Measurements from ENCODE around the gene BIRC3.
"Not testable (repeated sequence)": the region's sequence is repeated elsewhere in the genome, so short reads cannot be mapped to it uniquely, and the experiment has no call there.

Gene BIRC3

DNA sequence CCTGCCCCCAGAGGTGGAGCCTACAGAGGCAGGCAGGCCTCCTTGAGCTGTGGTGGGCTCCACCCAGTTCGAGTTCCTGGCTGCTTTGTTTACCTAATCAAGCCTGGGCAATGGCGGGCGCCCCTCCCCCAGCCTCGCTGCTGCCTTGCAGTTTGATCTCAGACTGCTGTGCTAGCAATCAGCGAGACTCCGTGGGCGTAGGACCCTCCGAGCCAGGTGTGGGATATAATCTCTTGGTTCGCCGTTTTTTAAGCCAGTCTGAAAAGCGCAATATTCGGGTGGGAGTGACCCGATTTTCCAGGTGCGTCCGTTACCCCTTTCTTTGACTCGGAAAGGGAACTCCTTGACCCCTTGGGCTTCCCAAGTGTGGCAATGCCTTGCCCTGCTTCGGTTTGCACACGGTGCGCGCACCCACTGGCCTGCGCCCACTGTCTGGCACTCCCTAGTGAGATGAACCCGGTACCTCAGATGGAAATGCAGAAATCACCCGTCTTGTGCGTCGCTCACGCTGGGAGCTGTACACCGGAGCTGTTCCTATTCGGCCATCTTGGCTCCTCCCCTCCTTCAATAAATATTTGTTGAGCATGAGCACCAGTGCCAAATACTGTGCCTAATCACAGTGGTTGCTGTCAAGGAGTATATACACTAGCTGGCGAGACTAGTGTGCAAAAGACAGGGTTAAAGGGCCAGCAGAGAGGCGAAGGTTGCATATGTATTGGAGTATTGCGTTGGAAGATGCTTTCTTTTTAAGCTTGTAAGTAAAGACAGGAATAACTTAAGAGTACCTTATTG lies 57.5 kb downstream of the BIRC3 start:
- DNase-seq (ENCODE audit: low spot score), result not testable (repeated sequence)

DNA sequence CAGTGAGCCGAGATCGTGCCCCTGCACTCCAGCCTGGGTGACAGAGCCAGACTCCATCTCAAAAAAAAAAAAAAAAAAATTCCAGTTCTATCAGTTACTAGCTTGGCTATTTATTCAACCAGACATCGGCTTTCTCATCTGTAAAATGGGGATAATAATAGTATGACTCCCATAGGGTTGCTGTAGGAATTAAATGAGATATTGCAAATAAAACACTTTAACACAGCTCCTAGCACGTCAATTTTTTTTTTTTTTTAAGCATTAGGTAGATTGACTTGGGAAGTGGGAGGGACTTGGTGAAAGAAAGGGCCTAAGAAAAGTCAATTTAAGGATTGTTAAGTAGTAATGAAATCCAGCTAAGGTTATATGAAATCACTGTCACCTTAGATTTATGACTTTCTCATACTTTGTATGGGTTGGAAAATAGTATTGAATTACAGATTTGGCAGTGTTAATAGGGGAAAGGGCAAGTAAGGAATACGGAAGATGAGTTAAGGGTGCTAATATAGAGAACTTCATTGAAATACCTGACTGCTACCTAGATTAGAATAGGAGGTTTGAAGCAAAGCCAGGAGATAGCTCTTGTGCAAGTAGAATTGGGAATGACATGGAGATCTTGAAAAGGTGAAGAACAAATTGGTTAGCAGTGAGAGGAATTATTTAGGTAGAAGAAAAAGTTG lies 58.6 kb downstream of the BIRC3 start:
- no peak for DNase-seq (ENCODE audit: low spot score)

DNA sequence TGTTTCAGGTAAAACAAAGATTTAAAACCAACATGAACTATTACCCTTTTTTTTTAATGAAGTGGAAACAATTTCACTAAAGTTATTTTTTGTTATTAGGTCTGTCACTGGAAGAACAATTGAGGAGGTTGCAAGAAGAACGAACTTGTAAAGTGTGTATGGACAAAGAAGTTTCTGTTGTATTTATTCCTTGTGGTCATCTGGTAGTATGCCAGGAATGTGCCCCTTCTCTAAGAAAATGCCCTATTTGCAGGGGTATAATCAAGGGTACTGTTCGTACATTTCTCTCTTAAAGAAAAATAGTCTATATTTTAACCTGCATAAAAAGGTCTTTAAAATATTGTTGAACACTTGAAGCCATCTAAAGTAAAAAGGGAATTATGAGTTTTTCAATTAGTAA lies 60.6 kb downstream of the BIRC3 start:
- DNase-seq (ENCODE audit: low spot score), result no peak

DNA sequence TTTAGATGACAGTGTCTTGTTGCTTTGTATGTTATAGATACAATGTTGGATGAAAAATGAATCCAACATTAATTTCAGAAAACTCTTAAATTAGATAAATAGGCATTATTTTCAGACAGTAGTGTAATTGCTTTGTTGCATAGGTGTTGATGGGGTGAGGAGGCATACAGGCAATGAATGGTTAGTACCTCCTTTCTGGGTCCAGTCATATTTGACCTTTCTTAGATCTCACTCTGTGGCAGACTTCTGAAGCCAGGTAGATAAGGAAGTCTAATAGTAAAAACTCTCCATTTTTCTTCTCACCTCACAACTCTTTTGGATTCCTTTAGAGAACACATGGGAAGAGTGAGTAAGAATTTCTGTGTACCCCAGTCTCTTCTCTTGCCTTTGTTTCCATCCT lies 61.5 kb downstream of the BIRC3 start:
- DNase-seq (ENCODE audit: low spot score), result no peak

DNA sequence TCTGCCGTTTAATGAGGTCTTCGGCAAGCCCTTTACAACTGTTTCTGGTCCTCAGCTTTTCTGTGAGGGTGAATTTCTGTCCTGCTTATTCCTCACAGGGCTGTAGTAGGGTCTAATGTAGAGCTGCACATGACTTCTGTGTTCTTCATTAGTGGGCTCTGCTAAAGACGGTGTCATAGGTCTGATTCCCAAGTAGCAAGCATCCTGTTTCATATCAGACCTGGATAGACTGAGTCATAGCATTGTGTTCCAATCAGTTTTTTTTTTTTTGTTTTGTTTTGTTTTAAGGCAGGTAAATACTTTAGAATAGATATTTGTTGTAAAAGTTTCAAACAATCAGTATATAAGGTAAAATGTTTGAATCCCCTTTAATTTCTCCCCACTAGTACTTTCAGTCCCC lies 65.1 kb downstream of the BIRC3 start:
- DNase-seq (ENCODE audit: low spot score), result no peak

DNA sequence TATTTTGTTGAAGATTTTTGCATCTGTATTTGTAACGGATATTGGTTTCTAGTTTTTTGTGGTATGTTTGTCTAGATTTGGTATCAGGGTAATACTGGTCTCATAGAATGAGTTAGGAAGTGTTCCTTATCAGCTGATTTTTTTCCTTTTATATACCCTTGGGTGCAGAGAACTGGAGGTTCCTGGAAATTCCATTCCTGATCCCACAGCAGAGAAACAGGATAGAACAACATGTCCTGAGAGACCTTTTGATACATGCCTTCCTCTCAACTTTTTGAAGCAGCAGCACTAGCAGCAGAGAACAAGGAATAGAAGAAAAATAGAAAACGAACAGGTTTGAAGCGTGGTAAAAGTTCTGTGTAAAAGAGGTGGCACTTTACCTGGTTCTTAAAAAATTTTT lies 66.6 kb downstream of the BIRC3 start:
- DNase-seq (ENCODE audit: low spot score), result no peak

DNA sequence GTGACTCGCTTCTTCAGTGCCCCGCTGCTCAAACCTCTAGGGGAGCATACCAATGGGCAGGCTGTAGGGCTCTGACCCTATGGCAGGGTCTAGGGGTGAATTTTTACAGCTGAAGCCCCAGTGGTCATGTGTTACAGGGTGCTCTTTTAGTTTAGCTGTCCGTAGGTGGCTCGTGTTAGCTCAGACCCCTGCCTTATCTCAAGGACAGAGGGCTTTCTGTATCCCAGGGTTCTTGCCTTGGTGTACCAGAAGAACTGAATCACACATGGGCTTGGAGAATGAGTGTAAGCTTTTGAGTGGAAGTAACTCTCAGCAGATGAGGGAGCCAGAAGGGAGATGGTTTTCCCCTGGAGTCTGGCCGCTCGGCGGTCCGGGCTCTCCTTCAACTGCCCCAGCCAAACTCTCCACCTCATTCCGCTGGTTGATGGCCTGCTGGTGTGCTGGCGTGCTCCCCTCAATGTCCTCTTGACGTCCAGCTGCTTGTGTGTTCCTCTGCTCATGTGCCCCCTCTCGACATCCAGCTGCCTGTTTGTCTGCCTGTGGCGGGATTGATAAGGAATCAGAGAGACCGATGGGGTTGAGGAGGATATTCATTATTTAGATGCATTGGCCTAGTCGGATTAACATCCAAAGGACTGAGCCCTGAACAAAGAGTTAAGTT lies 67.3 kb downstream of the BIRC3 start:
- no peak for DNase-seq (ENCODE audit: low spot score)

DNA sequence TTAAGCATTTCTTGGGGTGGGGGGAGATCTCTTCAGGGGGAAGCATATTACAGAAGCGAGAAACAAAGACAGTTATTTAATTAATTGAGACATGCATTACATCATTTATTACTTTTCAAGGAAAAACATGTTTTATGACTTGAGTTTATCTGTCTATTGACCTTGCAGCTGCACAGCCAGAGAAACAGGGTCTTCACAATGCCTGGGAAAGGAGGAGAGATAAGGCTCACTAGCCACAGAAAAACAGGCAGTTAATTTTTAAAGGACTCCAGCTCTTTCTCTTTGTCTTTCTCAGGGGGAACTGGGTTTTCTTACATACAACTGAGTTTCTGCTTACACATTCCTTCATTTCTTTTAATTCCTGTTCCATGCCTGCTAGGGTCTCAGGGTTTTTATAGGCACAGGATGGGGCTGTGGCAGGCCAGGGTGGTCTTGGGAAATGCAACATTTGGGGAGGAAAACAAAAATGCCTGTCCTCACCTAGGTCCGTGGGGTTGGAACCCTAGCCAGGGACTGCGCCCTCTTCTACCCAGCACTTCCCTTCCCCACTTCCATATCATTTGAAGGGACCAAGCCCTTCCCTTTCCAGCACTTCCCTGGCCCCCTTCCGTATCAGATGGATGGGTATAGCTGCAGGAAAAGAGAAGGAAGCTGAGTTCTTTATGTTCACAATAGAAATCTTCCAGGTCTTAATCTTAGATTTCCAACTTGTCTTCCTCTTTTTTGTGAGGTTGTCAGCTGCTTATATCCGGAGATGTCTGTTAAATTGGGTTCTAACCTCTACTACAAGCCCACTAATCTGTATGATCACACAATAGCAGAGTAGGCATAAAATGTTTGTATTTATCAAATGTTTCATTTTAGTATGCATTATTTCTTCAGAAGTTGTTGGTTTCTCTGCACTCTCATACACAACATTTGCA lies 68.1 kb downstream of the BIRC3 start:
- DNase-seq (ENCODE audit: low spot score), result no peak

DNA sequence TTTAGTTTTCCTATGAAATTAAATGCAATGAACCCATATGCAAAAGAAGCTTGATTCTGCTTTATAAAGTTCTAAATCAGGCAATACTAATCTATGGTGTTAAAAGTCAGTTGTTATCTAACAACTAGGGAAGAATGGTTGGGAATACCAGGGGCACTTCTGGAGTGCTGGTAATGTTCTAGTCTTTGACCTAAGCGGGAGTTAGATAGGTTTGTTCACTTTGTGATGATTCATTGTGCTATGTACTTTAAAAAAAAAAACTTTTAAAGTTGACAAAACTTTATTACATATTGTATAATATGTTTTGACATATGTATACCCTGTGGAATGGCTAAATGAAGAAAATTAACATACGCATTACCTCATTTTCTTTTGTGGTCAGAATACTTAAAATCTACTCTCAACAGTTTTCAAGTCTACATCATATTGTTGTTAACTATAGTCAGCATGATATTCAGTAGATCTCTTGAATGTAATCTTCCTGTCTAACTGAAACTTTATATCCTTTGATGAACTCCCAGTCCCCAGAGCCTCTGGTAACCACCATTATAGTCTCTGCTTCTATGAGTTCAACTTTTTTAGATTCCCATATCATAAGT lies 69.0 kb downstream of the BIRC3 start:
- DNase-seq (ENCODE audit: low spot score), result no peak

DNA sequence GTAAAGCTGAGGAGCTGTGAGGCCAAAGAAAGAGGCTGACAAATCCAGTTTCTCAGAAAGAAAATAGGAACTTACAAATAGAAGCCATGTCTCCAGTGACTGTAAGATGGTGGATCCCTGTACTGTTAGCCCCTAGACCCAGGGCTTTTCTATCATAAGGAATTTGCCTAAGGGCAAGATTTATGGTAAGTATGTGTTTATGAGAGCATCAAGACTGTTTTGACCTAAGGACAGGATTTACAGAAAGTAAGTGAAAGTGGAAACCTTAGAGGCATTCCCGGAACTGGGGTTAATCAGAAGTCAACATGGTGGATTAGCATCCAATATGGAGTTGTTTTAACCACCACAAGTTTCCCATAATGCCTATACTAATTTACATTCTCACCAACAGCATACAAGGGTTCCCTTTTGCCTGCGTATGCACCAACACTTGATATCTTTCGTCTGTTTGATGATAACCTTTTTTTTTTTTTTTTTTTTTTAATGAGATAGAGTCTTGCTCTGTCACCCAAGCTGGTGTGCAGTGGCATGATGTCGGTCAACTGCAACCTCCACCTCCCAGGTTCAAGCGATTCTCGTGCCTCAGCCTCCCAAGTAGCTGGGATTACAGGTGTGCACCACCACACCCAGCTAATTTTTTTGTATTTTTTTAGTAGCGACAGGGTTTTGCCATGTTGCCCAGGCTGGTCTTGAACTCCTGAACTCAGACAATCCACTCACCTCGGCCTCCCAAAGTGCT lies 69.9 kb downstream of the BIRC3 start:
- DNase-seq (ENCODE audit: low spot score), result no peak

All from AG08395 (cell line).